ENCODE data around the gene RAD18.

- TF ChIP-seq POLR2A (IDR thresholded peaks at IDR 0.05) (no peak), CTCF (IDR thresholded peaks at IDR 0.05) (no peak)
Observed at GRCh38 chr3:8962226-8962861, 928 bp downstream of the RAD18 start.
